A549 (cell line): Measurements from ENCODE around the gene ACAD9. TPM values are rescaled to one million over a fixed set of nuclear protein-coding genes. Genes with fewer than 3 reads are reported as not detected.

ENCODE experiments used
- ATAC-seq, 2 experiments: fragments of 200-7000 bp in 1 of 2; fragments of >200 bp in 1 of 2; cut with Nextera tagmentation in 1 of 2; cut with Tn5 transposase in 1 of 2; 3 replicates each; pipeline versions ENCODE4 v1.8.0 to v1.9.1; 2018 to 2020; ENCODE audit warnings: mild to moderate bottlenecking in 1 of 2, moderate library complexity in 1 of 2
- CTCF ChIA-PET: fragments of 300-600 bp; sonication (Branson Sonifier 250); formaldehyde crosslinking; extraction: SDS; loops from one replicate; lab custom pipeline; 2021; ENCODE audit warnings: antibody characterized with exemption, inconsistent platforms; lab: Yijun Ruan, JAX
- POLR2A ChIA-PET: fragments of 350-600 bp; formaldehyde crosslinking; extraction: SDS; loops from one replicate; lab custom pipeline; 2021; ENCODE audit warnings: antibody characterized with exemption, inconsistent platforms; lab: Yijun Ruan, JAX
- DNase-seq, 2 experiments: peaks; one replicate each; pipeline versions ENCODE4 v3.0.0 to v3.0.0-alpha.2; 2011 to 2016; ENCODE audit warnings: low read depth in 1 of 2, low spot score in 1 of 2
- FAIRE-seq: peaks from 2 replicates; lab custom pipeline; 2011; peaks lifted over from hg19 to GRCh38; lab: Jason Lieb, UNC
- H3K27ac ChIP-seq, 2 experiments: fragments of >200 bp; sonication (Bioruptor Twin); formaldehyde crosslinking; 3 replicates each; pipeline ENCODE4 v1.5.1; 2016 to 2017
- H3K4me1 ChIP-seq: fragments of >200 bp; sonication (Bioruptor Twin); formaldehyde crosslinking; 3 replicates; pipeline ENCODE4 v1.6.1; 2016
- H3K4me2 ChIP-seq: fragments of >200 bp; sonication (Bioruptor Twin); formaldehyde crosslinking; 3 replicates; pipeline ENCODE4 v1.6.1; 2016
- H3K4me3 ChIP-seq: fragments of >200 bp; sonication (Bioruptor Twin); formaldehyde crosslinking; 3 replicates; pipeline ENCODE4 v1.5.1; 2016
- H3K9me3 ChIP-seq: fragments of >200 bp; sonication (Bioruptor Twin); formaldehyde crosslinking; 3 replicates; pipeline ENCODE4 v1.6.1; 2016
- BHLHE40 ChIP-seq: IDR thresholded peaks from 2 replicates; pipeline ENCODE4 v1.6.1; 2012; ENCODE audit warnings: low read depth, low read length, inconsistent platforms
- CBX8 ChIP-seq: fragments of 200-600 bp; sonication (generic); IDR thresholded peaks from 2 replicates; pipeline ENCODE4 v1.6.1; 2016
- CEBPB ChIP-seq, 2 experiments: fragments of >200 bp in 1 of 2; sonication (Bioruptor Twin) in 1 of 2; formaldehyde crosslinking in 1 of 2; IDR thresholded peaks; 2 replicates each; pipeline ENCODE4 v1.6.1; 2012 to 2016
- CHD4 ChIP-seq: fragments of 200-600 bp; sonication (generic); IDR thresholded peaks from 2 replicates; pipeline ENCODE4 v1.6.1; 2016; ENCODE audit warnings: antibody characterized with exemption, mild to moderate bottlenecking, borderline replicate concordance
- EHMT2 ChIP-seq: fragments of 200-600 bp; sonication (generic); IDR thresholded peaks from 2 replicates; pipeline ENCODE4 v1.6.1; 2016; ENCODE audit warnings: antibody characterized with exemption, low read depth, mild to moderate bottlenecking, moderate library complexity
- HDAC2 ChIP-seq: fragments of 200-600 bp; sonication (generic); IDR thresholded peaks from 2 replicates; pipeline ENCODE4 v1.6.1; 2016
- HOXB5 ChIP-seq: fragments of 250-450 bp; sonication (Bioruptor Pico); IDR thresholded peaks from 2 replicates; pipeline ENCODE4 v1.5.0; 2020; ENCODE audit warnings: mild to moderate bottlenecking, moderate library complexity
- JUN ChIP-seq, 2 experiments: fragments of >200 bp; sonication (Bioruptor Twin); formaldehyde crosslinking; IDR thresholded peaks; 2 replicates in 1 of 2; 3 replicates in 1 of 2; pipeline ENCODE4 v1.6.1; 2016 to 2017
- MAZ ChIP-seq: fragments of 150-350 bp; IDR thresholded peaks from 2 replicates; pipeline ENCODE4 v1.6.1; 2014; ENCODE audit warnings: antibody characterized with exemption, low read depth, low read length, borderline replicate concordance
- NR3C1 ChIP-seq: fragments of >200 bp; sonication (Bioruptor Twin); formaldehyde crosslinking; IDR thresholded peaks from 3 replicates; pipeline ENCODE4 v1.6.1; 2017
- POLR2A ChIP-seq: IDR thresholded peaks from 2 replicates; pipeline ENCODE4 v1.6.1; 2012; ENCODE audit warnings: mild to moderate bottlenecking, low read length
- POLR2AphosphoS2 ChIP-seq: conservative IDR thresholded peaks from 2 replicates; pipeline ENCODE4 v1.6.1; 2012; ENCODE audit warnings: low read length, improper control_type of control experiment, inconsistent platforms
- RNF2 ChIP-seq: fragments of 200-600 bp; sonication (generic); IDR thresholded peaks from 2 replicates; pipeline ENCODE4 v1.6.1; 2016; ENCODE audit warnings: low read depth, mild to moderate bottlenecking, antibody characterized with exemption, moderate library complexity, borderline replicate concordance
- ZNF302 ChIP-seq: fragments of 250-450 bp; sonication (Bioruptor Pico); IDR thresholded peaks from 2 replicates; pipeline ENCODE4 v1.9.0; 2021; ENCODE audit warnings: inconsistent platforms, mild to moderate bottlenecking, moderate library complexity
- WGBS: methylation state at CpG from one replicate; pipeline ENCODE4 v1.1.6; 2017; ENCODE audit errors: missing lambda C conversion rate; 5-methylcytosine and 5-hydroxymethylcytosine counted together
- polyA plus RNA-seq, 4 experiments: library from polyadenylated mRNA; depleted of rRNA in 3 of 4; stranded (reverse); fragments of >200 nt; fragmentation: RNase III in 1 of 4; extraction: RNeasy Plus Mini Kit Qiagen cat#74134 plus additional on column Dnase treatment in 1 of 4; gene quantifications; 2 replicates in 3 of 4; 3 replicates in 1 of 4; pipeline ENCODE4 v1.2.3, GENCODE V29; 2011 to 2017
- TF ChIP-seq, protein P1 (sequence below): fragments of >200 bp; sonication (Bioruptor Twin); formaldehyde crosslinking; IDR thresholded peaks from 3 replicates; pipeline ENCODE4 v1.5.1; 2016
- TF ChIP-seq, protein P2 (sequence below): fragments of >200 bp; sonication (Bioruptor Twin); formaldehyde crosslinking; IDR thresholded peaks from 2 replicates; pipeline ENCODE4 v1.6.1; 2016
- TF ChIP-seq, protein P3 (sequence below): IDR thresholded peaks from 2 replicates; pipeline ENCODE4 v1.6.1; 2012
- TF ChIP-seq, protein P4 (sequence below): fragments of 250-450 bp; sonication (Bioruptor Pico); IDR thresholded peaks from 2 replicates; pipeline ENCODE4 v1.5.0; 2020; ENCODE audit warnings: low read depth, mild to moderate bottlenecking, moderate library complexity
- TF ChIP-seq, protein P5 (sequence below): fragments of >200 bp; sonication (Bioruptor Twin); formaldehyde crosslinking; IDR thresholded peaks from 3 replicates; pipeline ENCODE4 v1.6.1; 2016
- TF ChIP-seq, protein P6 (sequence below): fragments of 250-450 bp; sonication (Bioruptor Pico); IDR thresholded peaks from 2 replicates; pipeline ENCODE4 v1.5.0; 2021; ENCODE audit warnings: mild to moderate bottlenecking, moderate library complexity, borderline replicate concordance

ACAD9 gene
- polyA plus RNA-seq, 2 of the 4 experiments (the other 2 are of a cell fraction), result 26.1 to 29.2 TPM

DNA sequence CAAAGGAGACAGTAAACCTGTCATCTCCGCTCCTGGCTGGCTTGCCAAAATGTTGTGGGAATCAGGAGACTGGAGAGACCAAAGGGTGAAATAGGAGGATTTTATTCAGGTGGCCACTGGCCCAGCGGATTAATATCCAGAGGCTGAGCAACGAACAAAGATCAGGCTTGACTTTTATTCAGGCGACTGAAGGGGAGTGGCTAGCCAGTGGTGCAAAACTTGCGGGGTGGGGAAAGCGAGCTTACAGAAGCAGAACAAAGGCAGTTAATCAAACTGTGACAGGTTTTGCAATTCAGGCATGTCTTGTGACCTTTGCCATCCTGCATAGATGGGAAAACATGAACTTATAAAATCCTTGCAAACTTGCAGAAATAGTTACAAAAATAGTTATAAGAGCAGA, 19.8 kb upstream of the ACAD9 start:
- TF ChIP-seq, protein P1, sequence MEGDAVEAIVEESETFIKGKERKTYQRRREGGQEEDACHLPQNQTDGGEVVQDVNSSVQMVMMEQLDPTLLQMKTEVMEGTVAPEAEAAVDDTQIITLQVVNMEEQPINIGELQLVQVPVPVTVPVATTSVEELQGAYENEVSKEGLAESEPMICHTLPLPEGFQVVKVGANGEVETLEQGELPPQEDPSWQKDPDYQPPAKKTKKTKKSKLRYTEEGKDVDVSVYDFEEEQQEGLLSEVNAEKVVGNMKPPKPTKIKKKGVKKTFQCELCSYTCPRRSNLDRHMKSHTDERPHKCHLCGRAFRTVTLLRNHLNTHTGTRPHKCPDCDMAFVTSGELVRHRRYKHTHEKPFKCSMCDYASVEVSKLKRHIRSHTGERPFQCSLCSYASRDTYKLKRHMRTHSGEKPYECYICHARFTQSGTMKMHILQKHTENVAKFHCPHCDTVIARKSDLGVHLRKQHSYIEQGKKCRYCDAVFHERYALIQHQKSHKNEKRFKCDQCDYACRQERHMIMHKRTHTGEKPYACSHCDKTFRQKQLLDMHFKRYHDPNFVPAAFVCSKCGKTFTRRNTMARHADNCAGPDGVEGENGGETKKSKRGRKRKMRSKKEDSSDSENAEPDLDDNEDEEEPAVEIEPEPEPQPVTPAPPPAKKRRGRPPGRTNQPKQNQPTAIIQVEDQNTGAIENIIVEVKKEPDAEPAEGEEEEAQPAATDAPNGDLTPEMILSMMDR, result no peak
- TF ChIP-seq, protein P2, sequence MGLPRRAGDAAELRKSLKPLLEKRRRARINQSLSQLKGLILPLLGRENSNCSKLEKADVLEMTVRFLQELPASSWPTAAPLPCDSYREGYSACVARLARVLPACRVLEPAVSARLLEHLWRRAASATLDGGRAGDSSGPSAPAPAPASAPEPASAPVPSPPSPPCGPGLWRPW, result 0 out of 2 replicates have a peak, but pooled peaks have one; percentile 9
- 29% methylated on average over 6 of the region's 6 CpGs for WGBS
- no peak overlapping the region for H3K4me3 ChIP-seq
- POLR2A ChIA-PET, result no interaction called here
- H3K27ac ChIP-seq, result no peak overlapping the region
- CTCF ChIA-PET, result interaction anchor here (1.2 to 1.9 kb wide), 2 partner anchors 14 to 65 kb away, joined by 3 to 6 read pairs; no protein-coding TSS in a partner anchor
- H3K4me2 ChIP-seq, result no peak overlapping the region
- ATAC-seq (no peak), FAIRE-seq (no peak), DNase-seq (peak in 1 of 2 experiments; percentile 38)
- no peaks in the 10 kb centered on the region for H3K4me1 ChIP-seq
- peaks cover 48% of the 10 kb centered on the region for H3K9me3 ChIP-seq

DNA sequence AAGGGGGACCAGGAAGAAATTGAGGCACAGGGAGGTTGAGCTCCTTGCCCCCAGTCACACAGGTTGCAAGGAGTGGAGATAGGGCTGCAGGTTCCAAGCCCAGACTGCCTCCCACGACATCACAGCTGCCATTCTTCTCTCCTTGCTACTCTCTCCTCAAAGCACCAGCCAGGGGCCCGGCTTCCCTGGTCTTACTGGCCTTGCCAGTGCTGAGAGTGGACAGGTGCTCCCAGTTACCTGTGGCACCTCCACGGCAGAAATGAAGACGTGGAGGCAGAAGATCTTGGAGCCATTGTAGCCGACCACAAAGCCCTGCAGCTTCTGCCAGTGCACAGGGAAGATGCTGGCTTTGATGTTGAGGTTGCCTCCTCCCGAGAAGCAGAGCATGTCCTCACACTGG, 17.9 kb upstream of the ACAD9 start:
- TF ChIP-seq, protein P3, sequence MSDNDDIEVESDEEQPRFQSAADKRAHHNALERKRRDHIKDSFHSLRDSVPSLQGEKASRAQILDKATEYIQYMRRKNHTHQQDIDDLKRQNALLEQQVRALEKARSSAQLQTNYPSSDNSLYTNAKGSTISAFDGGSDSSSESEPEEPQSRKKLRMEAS, result no peak
- TF ChIP-seq JUN (IDR thresholded peaks at IDR 0.05) (no peak), HOXB5 (no peak), POLR2A (no peak)
- ChIA-PET POLR2A (no interaction called here), CTCF (no interaction called here)
- Histone ChIP-seq H3K4me3 (no peak overlapping the region), H3K27ac (no peak overlapping the region), H3K4me1 (no peaks in the 10 kb centered on the region), H3K9me3 (peaks cover 42% of the 10 kb centered on the region), H3K4me2 (no peak overlapping the region)
- no peak for DNase-seq
- ATAC-seq, result no peak
- FAIRE-seq, result no peak
- WGBS, result 37% methylated on average over 5 of the region's 6 CpGs

DNA sequence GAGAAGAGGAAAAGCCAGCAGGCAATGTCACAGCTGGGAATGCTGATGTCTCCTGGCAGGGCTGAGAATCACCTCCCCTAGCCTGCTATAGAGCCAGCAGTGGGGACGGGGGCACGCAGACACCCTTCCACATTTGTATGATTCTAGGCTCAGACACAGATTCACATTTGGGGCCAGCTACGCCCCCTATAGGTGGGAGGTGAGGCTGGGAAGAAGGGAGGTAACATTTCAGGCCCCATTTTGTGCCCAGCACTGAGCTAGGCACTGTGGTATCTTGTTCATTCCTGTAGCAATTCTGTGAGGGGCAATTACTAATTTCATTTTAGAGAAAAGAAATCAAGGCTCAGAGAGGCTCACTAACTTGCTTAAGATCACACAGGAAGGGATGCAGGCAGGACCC, 15.9 kb upstream of the ACAD9 start:
- 61% methylated on average over 3 of the region's 3 CpGs for WGBS
- ChIA-PET CTCF (interaction anchor here (0.9 to 1.1 kb wide), 2 partner anchors 69 to 183 kb away, joined by 3 read pairs; no protein-coding TSS in a partner anchor), POLR2A (no interaction called here)
- TF ChIP-seq, protein P4, sequence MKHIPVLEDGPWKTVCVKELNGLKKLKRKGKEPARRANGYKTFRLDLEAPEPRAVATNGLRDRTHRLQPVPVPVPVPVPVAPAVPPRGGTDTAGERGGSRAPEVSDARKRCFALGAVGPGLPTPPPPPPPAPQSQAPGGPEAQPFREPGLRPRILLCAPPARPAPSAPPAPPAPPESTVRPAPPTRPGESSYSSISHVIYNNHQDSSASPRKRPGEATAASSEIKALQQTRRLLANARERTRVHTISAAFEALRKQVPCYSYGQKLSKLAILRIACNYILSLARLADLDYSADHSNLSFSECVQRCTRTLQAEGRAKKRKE (CRISPR knock-in tag), result no peak
- TF ChIP-seq, protein P2, result no peak
- TF ChIP-seq CBX8, result no peak
- TF ChIP-seq, protein P5, sequence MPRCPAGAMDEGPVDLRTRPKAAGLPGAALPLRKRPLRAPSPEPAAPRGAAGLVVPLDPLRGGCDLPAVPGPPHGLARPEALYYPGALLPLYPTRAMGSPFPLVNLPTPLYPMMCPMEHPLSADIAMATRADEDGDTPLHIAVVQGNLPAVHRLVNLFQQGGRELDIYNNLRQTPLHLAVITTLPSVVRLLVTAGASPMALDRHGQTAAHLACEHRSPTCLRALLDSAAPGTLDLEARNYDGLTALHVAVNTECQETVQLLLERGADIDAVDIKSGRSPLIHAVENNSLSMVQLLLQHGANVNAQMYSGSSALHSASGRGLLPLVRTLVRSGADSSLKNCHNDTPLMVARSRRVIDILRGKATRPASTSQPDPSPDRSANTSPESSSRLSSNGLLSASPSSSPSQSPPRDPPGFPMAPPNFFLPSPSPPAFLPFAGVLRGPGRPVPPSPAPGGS, result no peak
- TF ChIP-seq HDAC2, result no peak
- no peak for TF ChIP-seq EHMT2
- TF ChIP-seq, protein P6, sequence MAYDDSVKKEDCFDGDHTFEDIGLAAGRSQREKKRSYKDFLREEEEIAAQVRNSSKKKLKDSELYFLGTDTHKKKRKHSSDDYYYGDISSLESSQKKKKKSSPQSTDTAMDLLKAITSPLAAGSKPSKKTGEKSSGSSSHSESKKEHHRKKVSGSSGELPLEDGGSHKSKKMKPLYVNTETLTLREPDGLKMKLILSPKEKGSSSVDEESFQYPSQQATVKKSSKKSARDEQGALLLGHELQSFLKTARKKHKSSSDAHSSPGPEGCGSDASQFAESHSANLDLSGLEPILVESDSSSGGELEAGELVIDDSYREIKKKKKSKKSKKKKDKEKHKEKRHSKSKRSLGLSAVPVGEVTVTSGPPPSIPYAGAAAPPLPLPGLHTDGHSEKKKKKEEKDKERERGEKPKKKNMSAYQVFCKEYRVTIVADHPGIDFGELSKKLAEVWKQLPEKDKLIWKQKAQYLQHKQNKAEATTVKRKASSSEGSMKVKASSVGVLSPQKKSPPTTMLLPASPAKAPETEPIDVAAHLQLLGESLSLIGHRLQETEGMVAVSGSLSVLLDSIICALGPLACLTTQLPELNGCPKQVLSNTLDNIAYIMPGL (CRISPR knock-in tag), result no peak
- TF ChIP-seq HOXB5, result no peak
- TF ChIP-seq CEBPB (IDR thresholded peaks at IDR 0.05), result no peak
- no peak for TF ChIP-seq BHLHE40
- no peak for TF ChIP-seq RNF2
- no peak for TF ChIP-seq CHD4
- no peak for TF ChIP-seq ZNF302
- no peak for TF ChIP-seq POLR2AphosphoS2
- no peak for TF ChIP-seq MAZ
- TF ChIP-seq NR3C1, result no peak
- DNase-seq, result no peak
- no peak overlapping the region for H3K4me3 ChIP-seq
- no peak for ATAC-seq
- H3K9me3 ChIP-seq, result peaks cover 29% of the 10 kb centered on the region
- FAIRE-seq, result no peak
- H3K4me2 ChIP-seq, result no peak overlapping the region
- H3K4me1 ChIP-seq, result no peaks in the 10 kb centered on the region
- H3K27ac ChIP-seq, result no peak overlapping the region
